ENCODE data around the gene OR51B4.
"Not testable (repeated sequence)": the region's sequence is repeated elsewhere in the genome, so short reads cannot be mapped to it uniquely, and the experiment has no call there.

Gene OR51B4

DNA sequence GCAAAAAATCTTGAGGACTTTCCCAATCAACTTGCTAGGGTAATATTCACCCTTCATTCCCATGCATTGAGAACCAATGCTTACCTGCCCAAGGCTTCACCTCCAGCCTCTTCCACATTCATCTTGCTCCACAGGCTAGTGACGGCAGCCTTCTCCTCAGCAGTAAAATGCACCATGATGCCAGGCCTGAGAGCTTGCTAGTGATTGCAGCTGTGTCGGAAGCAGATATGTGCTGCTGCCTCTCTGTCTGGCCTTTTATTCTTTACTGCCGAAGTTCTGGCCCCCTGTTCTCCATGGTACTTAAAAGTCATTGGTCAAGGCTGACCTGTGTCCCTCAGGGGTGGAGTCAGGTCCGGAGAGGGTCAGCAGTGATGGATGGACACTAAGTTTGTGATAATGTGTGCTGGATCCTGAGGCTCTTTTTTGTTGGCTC is 32.0 kb downstream of the OR51B4 start, which contains the start of gene HBE1:
TSS of gene HBE1 (minus strand) at position 231 of the 433 bp plus-strand sequence. CDS start at position 176, 55 bp downstream.
- DNase-seq = no peak

DNA sequence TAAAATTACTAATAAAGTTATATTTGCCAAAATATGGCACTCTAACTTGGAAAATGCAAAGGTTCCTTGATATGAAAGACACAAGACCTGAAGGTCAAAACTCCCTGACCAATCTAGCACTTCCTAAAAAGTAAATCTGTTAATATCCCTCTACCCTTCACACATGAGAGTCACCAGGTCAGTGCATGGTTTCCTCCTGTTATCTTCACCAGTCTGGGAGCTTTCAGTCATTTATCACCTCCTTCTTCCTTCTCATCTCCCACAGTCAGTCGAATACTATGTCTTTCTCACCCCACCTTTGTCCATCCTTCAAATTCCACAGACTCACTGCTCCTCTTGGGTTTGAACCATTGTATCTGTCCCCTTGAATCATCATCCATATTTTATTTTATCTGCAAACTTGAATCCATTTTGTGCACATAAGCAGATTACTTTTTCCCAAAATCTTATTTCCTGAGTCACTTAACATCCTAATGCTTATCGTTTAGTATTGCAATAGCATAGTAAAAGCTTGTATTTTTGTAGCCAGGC is 34.6 kb downstream of the OR51B4 start:
- DNase-seq = no peak

DNA sequence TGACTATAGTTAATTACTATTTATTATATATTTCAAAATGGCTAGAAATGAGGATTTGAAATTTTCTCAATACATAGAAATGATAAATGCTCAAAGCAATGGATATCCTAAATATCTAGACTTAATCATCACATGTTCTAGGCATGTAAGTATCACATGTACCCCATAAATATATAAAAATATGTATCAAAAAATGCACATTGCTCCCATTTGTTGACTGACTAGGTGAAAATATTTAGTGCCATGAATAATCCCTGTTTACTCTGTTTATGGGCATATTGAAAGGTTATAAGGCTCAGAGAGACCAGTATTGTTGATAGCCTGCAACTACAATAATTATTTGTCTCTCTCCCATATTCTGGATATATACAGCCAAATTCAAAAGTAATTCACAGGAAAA is 35.1 kb downstream of the OR51B4 start:
- DNase-seq = no peak

DNA sequence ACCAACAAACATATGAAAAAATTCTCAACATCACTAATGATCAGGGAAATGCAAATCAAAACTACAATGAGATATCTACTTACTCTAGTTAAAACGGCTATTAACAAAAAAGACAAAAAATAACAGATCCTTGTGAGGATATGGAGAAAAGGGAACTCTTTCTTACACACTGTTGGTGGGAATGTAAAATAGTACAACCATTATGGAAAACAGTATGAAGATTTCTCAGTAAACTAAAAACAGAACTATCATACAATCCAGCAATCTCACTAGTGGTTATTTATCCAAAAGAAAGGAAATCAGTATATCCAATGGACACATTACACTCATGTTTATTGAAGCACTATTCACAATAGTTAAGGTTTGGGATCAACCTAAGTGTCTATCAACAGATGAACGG is 35.9 kb downstream of the OR51B4 start:
- DNase-seq = no peak

DNA sequence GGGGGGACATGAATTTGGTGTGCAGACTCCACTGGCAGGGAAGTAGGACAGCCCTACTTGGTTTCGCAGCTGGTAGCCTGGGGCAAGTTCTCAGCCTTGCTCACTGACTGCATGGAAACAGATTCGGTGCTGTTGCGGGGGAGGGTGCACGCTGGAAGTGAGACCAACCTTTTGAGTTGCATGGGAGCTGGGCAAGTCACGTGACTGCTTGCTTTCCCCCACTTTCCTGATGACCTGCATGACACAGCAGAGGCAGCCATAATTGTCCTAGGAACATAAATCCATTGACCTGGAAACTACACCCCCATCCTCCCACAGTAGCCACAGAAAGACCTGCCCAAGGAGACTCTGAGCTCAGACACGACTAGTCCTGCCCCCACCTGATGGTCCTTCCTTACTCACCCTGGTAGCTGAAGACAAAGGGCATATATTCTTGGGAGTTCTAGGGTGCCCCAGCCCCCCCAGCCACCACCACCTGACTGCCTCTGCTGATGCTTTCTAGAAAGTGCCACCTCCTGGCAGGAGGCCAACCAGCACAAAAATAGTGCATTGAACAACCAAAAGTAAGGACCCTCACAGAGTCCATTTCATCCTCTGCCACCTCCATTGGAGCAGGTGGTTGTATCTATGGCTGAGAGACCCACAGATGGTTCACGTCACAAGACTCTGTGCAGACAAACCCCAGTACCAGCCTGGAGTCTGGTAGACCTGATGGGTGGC is 43.0 kb downstream of the OR51B4 start:
- DNase-seq = no peak

DNA sequence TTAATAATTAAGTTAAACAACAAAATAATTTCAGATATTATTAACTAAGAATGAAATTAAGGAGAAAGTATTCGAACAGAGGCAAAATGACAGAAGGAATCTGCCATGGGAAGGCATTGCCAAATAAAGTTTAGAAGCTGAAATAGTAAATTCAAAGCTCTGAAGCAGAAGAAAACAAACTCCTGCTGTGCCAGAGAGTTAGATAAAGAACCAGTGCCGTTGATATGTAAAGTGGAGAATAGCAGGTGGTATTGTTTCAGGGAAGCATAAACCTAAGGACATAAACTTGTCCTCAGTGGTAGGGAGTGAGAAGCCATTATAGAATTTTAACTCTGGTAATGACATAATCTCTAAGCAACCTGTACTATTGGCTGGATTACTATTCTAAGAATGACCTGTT is 44.5 kb downstream of the OR51B4 start:
- no peak for DNase-seq

DNA sequence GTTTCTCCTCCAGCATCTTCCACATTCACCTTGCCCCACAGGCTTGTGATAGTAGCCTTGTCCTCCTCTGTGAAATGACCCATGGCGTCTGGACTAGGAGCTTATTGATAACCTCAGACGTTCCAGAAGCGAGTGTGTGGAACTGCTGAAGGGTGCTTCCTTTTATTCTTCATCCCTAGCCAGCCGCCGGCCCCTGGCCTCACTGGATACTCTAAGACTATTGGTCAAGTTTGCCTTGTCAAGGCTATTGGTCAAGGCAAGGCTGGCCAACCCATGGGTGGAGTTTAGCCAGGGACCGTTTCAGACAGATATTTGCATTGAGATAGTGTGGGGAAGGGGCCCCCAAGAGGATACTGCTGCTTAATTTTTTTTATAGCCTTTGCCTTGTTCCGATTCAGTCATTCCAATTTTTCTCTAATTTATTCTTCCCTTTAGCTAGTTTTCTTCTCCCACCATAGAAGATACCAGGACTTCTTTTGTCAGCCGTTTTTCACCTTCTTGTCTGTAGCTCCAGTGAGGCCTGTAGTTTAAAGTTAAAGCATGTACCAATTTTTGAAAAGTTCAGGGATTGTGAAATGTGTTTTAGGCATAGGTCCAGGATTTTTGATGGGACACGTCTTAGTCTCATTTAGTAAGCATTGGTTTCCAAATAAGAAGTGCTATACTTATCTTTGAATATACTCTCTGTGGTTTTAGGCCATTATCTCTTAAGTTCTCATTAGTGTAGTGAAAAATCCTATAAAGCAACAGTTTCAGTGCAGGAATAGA is 46.9 kb downstream of the OR51B4 start, which contains the start of gene HBG2:
TSS of gene HBG2 (minus strand) at position 136 of the 768 bp plus-strand sequence. CDS start at position 83, 53 bp downstream.
- DNase-seq = not testable (repeated sequence)

DNA sequence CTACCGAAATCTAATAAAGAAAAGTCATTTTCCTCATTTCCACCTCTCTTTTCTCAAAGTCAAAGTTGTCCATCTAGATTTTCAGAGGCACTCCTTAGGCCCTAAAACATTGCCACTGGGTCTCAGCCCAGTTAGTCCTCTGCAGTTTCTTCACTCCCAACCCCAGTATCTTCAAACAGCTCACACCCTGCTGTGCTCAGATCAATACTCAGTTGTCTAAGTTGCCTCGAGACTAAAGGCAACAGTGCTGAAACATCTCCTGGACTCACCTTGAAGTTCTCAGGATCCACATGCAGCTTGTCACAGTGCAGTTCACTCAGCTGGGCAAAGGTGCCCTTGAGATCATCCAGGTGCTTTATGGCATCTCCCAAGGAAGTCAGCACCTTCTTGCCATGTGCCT is 47.7 kb downstream of the OR51B4 start:
- not testable (repeated sequence) for DNase-seq

DNA sequence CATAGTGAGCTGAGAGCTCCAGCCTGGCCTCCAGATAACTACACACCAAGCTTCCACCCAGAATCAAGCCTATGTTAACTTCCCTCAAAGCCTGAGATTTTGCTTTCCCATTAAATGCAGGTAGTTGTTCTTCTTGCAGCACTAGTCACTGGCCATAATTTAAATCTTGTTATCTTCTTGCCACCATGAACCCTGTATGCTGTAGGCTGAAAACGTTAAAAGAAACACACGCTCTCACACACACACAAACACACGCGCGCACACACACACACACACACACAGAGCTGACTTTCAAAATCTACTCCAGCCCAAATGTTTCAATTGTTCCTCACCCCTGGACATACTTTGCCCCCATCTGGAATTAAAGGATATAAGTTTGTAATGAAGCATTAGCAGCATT is 48.3 kb downstream of the OR51B4 start:
- DNase-seq = not testable (repeated sequence)

DNA sequence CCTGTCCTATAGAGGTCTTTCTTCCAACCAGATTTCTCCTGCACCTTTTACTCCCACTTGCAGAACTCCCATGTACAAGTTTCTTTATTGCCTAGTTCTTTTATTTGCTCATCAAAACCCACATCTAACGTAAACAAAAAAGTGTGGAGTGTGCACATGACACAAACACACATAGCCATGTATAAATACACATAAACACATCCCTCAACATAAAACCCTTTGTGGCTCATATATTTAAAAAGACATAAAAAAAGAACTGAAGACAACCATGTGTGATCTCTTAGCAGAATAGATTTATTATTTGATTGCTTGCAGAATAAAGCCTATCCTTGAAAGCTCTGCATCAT is 48.9 kb downstream of the OR51B4 start:
- DNase-seq = no peak

DNA sequence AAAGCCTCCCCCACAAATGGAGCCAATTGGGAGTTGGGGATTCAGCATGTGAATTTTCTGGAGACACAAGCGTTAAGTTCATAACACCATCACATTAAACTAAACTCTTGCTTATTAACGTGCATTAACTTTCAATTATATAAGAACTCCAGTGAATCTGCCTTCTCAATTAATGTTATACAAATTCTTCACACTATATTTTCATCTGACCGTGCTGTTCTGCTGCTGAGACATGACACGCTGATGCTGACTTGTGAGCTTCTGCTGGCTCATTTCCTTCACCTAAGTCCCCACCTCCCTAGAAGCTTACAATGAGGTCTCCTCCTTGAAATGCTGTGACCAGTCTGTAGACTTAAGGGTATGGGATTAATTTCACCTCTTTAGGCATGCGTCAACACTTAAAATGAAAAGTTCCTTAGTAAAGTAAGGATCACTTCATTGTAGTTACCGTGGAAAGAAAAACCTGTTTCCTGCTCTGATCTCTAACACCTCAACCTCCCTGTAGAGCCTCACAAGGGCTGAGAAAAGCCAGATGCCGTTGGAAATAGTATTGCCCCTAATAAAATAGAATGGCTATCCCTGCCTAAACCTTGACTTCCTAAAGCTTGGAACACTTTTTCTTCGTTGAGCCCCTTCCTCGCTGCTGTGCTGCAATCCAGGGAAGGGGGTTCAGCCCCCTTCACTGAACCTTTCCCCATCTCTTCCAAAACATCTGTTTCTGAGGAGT is 49.4 kb downstream of the OR51B4 start:
- DNase-seq = no peak

DNA sequence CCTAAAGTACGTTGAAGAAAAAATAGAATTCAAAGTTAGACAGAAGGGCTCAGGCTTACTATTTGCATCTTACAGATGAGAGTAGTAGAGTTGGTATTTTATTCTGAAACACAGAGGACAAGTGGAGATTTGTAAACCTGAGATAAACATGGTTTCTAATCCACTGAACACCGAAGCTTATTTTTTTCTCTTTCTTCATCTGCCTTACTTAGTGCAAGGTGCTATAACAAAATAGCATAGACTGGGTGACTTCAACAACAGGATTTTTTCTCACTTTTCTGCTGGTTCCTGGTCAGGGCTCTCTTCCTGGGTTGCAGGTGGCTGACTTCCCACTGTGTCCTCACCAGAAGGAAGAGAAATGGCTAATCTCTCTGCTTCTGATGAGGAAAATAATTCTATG is 50.0 kb downstream of the OR51B4 start:
- DNase-seq = no peak
